HG02763 (cell line): ENCODE results near the gene TUBA4A.
"Not testable (repeated sequence)": the region's sequence is repeated elsewhere in the genome, so short reads cannot be mapped to it uniquely, and the experiment has no call there.

Source experiments
- ATAC-seq: cut with Tn5 transposase; IDR thresholded peaks from one replicate; pipeline ENCODE4 v1.9.1; 2021; ENCODE audit warnings: mild to moderate bottlenecking, moderate library complexity; ENCODE audit not compliant: unreplicated experiment

TUBA4A gene

DNA sequence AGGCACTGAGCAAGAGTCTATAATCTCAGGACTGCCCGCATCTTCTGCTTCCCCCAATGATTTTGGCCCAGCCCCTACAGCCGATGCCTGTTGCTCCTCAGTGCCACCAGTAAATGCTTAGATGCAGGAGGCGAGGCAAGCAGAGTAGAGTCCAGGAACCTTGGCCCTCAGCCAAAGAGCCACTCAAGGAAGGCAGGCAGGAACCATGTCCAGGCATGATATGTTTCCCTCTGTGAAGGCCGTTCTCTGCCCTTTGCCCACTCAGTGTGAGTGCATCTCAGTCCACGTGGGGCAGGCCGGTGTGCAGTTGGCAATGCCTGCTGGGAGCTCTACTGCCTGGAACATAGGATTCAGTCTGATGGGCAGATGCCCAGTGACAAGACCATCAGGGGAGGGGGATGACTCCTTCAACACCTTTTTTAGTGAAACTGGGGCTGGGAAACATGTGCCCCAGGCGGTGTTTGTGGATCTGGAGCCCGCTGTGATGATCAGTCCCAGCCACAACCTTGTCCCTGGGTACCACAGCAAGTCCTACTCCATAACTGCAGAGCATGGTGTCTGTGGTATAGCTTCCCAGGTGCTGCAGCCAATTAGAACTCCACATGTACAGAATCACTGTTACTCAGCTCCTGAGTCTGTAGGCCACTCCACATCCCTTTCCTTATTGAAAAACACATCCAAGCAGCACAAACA, 15.8 kb upstream of the TUBA4A start:
- no peak for ATAC-seq

DNA sequence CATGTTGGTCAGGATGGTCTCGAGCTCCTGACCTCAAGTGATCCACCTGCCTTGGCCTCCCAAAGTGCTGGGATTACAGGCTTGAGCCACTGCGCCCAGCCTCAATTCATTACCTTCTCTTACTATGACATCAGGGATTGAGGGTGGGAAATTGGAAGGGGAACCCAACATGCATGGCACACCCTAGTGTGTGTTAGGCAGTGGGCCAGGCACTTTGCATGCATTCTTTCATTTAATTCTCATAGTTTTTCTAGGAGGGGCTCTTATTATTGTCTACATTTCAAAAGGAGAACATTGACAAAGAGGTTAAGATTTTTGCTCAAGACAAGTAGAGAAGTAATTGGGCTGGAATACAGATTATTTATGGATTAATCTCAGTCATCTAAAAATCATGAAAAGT, 14.6 kb upstream of the TUBA4A start:
- ATAC-seq: no peak

DNA sequence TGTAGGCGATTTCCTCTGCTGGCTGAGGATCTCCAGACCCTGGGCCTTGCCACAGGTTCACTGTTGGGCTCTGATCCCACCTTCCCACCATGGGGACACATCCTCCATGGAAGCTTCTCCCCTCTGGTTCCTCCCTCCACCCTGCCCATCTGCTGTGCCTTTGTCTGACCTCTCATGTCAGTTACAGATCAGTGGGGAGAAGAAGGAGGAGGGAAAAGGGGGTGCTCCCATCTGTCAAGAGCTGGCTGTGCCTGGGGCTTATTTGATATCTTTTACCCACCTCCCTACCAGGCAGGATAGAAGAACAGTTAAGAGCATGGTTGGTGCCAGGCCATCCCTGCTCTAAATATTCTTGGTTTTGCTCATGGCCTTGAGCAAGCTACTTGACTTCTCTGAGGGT, 13.2 kb upstream of the TUBA4A start:
- ATAC-seq: no peak

DNA sequence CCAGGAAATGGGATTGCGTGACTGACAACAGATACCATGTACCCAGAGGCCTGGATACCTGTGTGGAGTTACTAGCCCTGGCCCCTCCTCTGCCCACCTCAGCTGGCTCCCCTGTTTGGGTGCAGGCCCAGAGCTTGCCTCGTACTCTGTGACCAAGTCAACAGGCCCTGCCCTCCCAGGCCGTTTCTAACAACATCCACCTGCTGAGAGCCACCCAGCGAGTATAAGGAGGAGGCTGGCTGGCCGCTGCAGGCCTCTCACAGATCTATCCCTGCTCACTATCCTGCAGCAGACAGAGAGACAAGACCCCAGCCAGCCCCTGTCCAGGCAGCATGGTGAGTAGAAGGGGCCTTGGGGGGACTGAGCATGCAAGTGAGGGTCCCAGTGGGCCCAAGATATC, 12.5 kb upstream of the TUBA4A start:
- no peak for ATAC-seq

DNA sequence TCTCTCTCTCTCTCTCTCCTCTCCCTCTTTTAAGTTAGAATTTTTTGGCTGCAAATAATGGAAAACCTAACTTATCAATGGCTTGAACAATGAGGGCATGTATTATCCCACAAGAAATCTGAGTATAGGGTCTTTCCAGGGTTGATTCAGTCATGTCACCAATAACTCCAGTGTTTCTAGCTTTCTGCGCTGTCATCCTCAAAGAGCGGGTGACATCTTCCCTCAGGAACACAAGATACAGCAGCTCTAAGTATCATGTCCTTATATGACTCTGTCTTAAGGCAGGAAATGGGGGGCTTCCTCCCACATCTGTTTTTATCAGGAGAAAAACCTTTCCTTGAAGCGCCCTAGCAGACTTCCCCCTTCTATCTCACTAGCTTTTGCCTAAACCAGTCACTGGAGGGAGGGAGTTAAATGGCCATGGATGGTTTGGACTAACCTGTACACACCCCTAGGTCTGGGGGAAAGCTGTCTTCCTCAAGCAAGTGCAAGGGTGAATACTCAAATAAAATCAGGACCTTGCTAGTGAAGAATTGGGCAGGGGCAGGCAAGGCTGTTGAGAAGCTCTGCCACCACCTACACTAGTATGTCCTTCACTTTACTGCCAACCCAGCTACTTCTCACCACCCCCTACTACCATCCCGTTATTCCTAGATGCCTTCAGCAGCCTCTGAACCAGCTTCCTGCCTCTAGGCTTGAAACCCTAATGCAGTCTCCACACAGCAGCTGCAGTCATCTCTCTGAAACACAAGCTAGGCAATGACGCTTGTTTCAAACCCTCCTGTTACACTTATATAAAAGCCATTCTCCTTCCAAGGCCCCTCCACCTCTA, 7.5 kb upstream of the TUBA4A start:
- no peak for ATAC-seq

DNA sequence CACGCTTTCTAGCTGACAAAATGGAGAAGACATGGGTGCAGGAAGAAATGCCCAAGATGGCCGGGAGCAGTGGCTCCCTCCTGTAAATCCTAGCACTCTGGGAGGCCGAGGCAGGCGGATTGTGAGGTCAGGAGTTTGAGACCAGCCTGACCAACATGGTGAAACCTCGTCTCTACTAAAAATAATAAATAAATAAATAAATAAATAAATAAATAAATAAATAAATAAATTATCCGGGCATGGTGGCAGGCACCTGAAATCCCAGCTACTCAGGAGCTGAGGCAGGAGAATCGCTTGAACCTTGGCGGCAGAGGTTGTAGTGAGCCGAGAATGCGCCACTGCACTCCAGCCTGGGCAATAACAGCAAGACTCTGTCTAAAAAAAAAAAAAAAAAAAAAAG, 5.2 kb upstream of the TUBA4A start:
- not testable (repeated sequence) for ATAC-seq

DNA sequence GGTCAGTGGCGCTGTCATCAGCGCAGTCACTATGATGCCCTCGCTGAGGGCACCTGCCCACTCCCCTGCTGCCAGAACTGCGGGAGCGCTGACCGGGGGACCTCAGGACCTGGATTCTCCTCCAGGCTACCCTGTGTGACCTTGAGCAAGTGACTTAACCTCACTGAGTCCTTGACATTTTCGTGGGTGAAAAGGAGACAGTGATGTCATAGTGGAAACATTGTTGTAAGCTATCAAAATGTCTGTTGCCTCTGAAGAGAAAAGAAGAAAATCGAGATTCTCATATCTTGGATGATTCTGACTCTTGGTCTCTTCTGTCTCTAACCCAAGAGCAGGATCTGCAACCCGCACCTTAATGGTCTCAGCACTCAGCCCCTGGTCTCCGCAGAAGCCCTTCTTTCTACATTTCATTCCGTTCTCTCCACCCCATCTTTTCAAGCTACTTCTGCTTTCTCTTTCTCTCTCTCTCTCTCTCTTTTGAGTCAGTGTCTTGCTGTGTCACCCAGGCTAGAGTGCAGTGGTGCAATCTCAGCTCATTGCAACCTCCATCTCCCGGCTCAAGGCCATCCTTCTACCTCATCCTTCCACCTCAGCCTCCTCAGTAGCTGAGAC, 978 bp upstream of the TUBA4A start:
- no peak for ATAC-seq

DNA sequence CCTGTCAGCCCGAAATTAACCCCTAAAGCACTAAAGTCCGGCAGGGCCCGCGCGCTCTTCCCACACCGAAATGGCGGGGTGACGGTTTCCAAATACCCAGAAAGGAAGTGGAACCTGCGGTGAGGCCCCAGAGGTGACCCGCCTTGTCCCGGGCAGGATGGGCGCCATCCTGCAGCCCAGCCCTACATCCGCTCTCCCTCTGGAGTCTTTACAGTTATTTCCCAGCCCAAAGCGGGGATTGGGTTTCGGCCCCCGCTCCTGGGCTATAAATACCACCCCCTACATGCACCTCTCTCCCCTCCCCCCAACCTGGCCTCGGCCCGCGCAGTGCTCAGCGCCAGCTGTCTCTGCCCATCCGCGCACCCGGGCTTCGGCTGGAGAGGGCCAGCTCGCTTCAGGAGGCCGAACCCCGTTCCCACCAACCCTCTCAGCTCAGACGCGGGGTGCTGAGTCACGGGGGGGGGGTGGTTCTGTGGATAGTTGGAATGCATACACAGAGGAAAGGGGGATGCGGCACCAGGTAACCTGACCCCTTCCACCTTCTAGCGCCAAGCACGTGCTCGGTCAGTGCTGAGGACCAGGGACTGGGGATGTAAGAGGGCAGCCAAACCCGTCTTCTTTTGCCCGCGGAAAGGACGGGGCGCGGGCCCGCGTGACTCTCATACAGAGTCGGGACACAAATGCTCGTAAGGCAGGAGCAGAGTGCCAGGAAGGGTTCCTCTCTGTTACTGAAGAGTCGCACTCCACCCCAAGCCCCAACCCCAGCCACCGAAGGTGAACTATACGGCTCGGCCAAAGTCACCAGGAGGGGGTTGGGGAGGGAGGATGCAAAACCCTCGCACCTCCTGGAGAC, 592 bp downstream of the TUBA4A start, which contains the start of gene TUBA4B:
Gene TUBA4B (plus strand): TSS at position 344 of the 853 bp plus-strand sequence. CDS start 165 bp downstream, at position 509.
- peak; percentile 0 for ATAC-seq

DNA sequence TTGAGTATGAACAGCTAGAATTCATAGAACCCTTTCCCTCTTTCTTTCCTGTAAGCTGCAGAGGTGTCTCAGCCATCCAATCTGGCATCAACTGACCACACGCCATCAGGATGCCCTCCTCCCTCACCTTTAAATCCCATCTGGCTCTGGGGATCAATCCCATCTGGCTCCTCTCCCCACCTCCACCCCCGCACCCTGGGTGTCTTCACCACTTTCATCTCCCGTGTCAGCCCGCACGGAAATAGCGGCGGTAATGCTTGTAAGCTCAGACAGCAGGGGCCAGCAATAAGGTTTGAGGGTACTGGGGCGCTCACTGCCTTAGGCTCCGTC, 1.2 kb downstream of the TUBA4A start:
- ATAC-seq: no peak

DNA sequence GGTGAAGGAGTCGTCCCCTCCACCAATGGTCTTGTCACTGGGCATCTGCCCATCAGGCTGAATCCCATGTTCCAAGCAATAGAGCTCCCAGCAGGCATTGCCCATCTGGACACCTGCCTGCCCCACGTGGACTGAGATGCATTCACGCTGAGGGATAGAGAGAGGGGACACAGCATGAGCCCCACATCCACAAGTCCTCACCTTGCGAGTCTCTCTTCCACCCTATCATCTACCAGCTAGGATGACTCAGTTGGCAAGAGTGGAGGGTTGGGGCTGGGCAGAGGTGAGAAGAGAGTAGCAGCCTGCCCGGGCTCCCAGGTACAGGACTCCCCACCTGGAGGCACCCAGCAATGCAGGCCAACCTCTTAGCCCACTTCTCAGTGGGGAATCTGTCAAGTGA, 1.6 kb downstream of the TUBA4A start:
- ATAC-seq: no peak

DNA sequence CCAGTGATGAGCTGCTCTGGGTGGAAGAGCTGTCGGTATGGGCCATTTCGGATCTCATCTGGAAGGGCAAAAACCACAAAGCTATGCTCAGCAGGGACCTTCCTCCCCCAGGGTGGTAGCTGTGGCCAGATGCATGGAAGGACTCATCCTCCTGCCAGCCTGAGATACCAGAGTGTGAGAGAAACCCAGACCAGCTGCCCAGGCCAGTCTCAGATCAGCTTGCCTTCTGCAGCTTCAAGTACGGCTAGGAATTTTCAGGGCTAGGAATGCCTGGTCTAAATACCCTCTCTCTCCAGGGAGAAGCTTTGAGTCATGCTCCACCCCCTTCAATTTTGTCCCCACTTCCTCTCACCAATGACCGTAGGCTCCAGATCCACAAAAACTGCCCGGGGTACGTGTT, 2.1 kb downstream of the TUBA4A start:
- no peak for ATAC-seq

DNA sequence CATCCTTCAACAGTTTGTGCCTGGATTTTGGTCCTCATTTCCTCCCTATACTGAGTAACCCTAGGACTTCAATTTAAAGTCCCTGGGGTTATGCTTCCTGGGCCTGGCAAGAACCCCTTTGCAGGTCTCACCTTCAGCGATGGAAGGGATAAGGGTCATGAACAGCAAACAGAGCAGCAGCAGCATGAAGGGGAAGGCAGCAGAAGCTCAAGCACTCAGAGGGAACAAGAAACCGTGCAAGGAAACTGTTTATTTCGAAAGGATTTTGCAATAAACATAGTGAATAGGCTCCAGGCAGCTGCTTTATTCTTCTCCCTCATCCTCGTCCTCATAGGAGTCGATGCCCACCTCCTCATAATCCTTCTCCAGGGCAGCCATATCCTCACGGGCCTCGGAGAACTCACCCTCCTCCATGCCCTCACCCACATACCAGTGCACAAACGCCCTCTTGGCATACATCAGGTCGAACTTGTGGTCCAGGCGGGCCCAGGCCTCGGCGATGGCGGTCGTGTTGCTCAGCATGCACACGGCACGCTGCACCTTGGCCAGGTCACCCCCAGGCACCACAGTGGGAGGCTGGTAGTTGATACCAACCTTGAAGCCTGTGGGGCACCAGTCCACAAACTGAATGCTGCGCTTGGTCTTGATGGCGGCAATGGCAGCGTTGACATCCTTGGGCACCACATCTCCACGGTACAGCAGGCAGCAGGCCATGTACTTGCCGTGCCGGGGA, 3.5 kb downstream of the TUBA4A start:
- ATAC-seq: no peak

DNA sequence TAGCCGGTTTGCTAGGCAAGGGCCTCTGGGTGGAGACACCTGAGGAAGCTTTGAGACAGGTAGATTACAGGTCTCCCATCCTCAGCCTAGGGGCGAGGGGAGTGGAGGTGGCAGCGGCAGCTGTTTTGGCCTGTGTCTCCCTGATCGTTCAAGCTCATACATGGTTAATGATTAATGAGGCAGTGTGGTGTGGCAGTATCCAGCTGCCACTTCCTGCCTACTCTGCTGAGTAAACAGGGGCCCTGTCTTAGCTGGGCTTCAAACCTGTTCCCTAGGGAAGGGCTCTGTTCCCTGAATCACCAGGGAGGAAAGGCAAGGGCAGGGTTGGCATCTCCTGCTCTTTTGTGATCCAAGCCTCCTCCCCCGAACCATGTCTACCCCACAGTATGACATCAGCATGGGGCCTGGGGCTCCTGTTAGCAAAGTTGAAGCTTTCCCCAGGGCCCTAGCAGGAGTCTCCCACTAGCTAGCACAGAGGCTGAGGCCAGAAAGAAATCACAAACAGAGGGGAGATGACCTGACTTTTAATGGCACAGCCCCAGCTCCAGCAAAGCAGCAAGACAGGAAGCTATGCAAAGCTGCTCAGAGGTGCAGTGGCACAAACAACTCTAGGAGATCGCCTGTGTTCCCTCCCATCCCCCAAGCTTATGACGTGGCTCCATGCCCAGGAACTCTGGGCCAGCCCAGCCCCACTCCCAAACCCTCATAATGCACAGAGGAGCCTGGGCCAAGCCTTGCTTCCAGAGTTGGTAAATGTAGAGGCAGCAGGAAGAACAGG, 4.3 kb downstream of the TUBA4A start:
- peak; percentile 42 for ATAC-seq

DNA sequence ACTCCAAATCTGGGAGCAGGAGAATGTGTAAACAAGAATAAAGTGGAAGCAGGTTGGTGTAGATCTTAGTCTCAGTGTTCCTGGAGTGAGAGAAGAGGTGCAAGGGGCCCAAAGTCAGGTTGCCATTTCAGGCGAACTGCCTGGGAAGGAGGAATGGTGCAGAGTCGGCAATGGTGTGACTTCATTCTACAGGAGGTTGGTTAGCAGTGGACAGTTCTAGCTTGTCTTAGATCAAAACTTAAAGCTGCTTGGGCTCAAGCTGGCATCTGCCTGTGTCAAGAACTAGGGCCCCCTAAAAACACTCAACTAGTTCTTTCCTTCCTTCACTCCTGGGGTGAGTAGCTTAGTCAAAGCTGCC, 4.9 kb downstream of the TUBA4A start:
- ATAC-seq: no peak

DNA sequence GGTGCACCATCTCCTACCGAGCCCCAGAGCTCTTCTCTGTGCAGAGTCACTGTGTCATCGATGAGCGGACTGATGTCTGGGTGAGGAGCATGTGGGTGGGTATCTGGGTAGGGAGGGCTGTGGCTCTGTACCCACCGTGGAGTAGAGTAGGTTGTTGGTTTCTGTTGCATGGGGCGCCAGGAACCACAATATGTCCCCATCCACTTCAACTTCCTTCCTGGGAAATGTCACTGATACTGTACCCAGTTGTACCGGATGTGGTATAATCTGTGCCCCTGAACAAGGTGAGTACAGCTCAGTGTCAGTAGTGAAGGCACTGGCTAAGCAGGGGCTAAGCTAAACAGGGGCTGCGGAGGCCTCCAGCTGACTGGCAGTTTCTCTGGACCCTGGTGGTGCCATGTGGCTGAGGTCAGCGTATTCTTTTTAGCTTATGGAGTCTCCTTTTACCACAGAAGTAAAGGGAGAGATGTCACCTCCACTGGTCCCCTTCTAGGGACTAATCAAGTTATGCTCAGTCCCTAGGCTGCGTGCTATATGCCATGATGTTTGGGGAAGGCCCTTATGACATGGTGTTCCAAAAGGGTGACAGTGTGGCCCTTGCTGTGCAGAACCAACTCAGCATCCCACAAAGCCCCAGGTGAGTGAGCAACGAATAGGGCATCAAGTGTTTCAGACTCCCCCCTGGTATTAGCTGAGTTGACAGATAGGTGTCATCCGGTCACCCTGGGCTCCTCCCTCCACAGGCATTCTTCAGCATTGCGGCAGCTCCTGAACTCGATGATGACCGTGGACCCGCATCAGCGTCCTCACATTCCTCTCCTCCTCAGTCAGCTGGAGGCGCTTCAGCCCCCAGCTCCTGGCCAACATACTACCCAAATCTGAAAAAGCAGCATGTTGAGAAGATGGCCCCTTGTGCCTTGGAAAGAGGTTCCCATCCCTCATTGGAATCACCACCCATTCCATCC, 5.8 kb downstream of the TUBA4A start:
- no peak for ATAC-seq

DNA sequence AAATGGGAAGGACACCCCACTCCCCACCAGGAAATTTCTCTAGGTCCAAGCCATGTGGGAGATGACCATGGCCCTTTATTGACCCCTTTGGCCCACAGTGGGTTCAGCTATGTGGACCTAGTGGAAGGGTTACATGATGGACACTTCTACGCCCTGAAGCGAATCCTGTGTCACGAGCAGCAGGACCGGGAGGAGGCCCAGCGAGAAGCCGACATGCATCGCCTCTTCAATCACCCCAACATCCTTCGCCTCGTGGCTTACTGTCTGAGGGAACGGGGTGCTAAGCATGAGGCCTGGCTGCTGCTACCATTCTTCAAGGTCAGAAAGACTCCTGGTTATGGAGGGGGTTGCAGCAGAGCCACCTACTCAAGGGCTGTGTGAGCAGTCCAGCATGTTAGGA, 7.2 kb downstream of the TUBA4A start:
- no peak for ATAC-seq

DNA sequence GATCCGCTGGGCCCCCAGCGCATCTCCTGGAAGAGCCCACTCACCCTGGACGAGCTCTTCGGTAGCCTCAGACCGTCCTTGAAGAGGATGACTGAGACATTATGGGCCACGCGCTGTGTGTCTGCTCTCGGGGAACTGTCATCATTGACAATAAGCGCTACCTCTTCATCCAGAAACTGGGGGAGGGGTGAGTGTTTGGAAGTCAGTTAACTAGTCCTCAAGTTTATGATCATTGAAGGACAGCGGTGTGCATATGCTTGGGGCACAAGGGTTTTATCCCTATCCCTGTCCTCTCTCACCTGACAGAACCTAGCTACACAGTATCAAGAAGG, 7.9 kb downstream of the TUBA4A start:
- no peak for ATAC-seq

DNA sequence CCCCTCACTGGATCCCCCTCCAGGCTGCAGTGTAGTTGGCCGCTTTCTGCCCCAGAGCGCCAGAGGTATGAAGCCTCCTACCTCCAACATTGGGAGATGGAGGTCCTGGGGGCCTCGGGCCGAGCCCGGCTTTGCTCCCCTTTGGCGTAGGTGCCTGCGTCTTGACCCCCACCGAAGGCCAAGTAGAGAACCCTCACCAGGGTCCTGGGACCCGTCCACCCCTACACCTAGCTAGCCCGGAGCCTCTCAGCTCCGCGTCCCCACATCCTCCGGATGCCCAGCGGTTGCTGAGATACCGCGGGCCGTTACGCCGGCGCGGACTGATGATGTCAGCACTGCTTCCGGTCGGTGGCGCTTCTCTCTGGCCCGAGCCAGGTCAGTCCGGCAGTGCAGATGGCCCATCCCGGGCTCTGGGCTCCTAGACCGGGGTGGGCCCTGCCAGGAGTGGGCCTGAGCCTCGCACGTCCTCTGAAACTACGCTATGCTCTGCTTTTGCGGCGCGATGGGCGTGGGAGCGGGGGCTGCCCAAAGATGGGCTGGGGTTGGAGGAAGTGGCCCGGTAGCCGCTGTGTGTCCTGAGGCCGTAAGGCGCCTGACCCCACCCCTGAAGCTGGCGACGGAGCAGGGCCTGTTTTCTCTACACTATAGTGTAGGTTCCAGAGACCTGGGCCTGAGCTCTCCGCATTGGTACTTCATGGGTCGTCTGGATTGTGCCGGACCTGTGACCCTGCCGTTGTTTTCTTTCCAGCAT, 8.4 kb downstream of the TUBA4A start, which contains the start of the genes GLB1L and STK16:
Gene GLB1L (minus strand): TSS at position 297 of the 751 bp plus-strand sequence. CDS start 1,871 bp downstream, outside the sequence.
Gene STK16 (plus strand): TSS at position 332 of the 751 bp plus-strand sequence. CDS start 521 bp downstream, outside the sequence.
- peak; percentile 67 for ATAC-seq
